Measurements from ENCODE around the gene PER3. TPM values are rescaled to one million over a fixed set of nuclear protein-coding genes. Genes with fewer than 3 reads are reported as not detected.

PER3 gene
- total and polyA plus RNA-seq, 2 of the 8 experiments (the other 6 are each of a cell fraction or from before 2014, with no cell fraction given), result 8.3 to 9.3 TPM

- H2BK12ac ChIP-seq (ENCODE audit: low read depth, low read length), result no peak overlapping the region
- H2BK20ac ChIP-seq (ENCODE audit: low read length), result no peak overlapping the region
- H3K9me3 ChIP-seq (ENCODE audit: insufficient read depth in 2 of 2, low read depth in 1 of 2, low read length in 1 of 2), result peaks cover 4% of the 10 kb centered on the region in 2 experiments; a peak in 3 of 4 replicates
- no peak overlapping the region for H2BK15ac ChIP-seq (ENCODE audit: low read length)
- no peaks in the 10 kb centered on the region for H3K79me1 ChIP-seq (ENCODE audit: low read depth, low read length)
- WGBS, 2 experiments (ENCODE audit: extremely low coverage in 1 of 2, insufficient coverage in 1 of 2, insufficient read length in 1 of 2, insufficient replicate concordance in 2 of 2, low coverage in 1 of 2, low lambda C conversion rate in 2 of 2, missing lambda C conversion rate in 1 of 2), result 89% methylated on average over 2 of the region's 2 CpGs; no CpG with 5 or more reads in 1 of the 2 experiments
- H3K18ac ChIP-seq (ENCODE audit: extremely low read depth, low read length), result no peak overlapping the region
- DNase-seq (ENCODE audit: low read depth in 1 of 2, low spot score in 2 of 2) (no peak), FAIRE-seq (no peak)
- POLR2A ChIA-PET (ENCODE audit: partially characterized antibody), result no interaction called here
- no peaks in the 10 kb centered on the region for H3K23me2 ChIP-seq (ENCODE audit: low read depth, low read length)
- H4K91ac ChIP-seq (replicated peaks; ENCODE audit: insufficient read length, low read length), result no peak overlapping the region
- H3K27ac ChIP-seq (ENCODE audit: low read depth, low read length), result no peak overlapping the region
- H4K20me1 ChIP-seq (replicated peaks in 1 of 2; ENCODE audit: control insufficient read depth in 1 of 2, insufficient read depth in 2 of 2, low read length in 2 of 2), result no peaks in the 10 kb centered on the region
- CTCF ChIA-PET (ENCODE audit: partially characterized antibody), result no interaction called here
- H3K79me2 ChIP-seq (ENCODE audit: control insufficient read depth in 1 of 2, insufficient read depth in 2 of 2, low read length in 2 of 2), result no peaks in the 10 kb centered on the region
- TF ChIP-seq YY1 (IDR thresholded peaks at IDR 0.05; ENCODE audit: low read depth, low read length) (no peak), SIRT6 (IDR thresholded peaks at IDR 0.05; ENCODE audit: low read length) (no peak), CBX8 (IDR thresholded peaks at IDR 0.05; ENCODE audit: borderline replicate concordance, low read depth, low read length) (no peak), CHD1 (IDR thresholded peaks at IDR 0.05; ENCODE audit: low read depth, low read length) (no peak), CTBP2 (IDR thresholded peaks at IDR 0.05; ENCODE audit: borderline replicate concordance, insufficient read depth, insufficient read length, low read length) (no peak), SP2 (IDR thresholded peaks at IDR 0.05; ENCODE audit: low read length) (no peak), SIN3A (conservative IDR thresholded peaks at IDR 0.05 in 1 of 2, IDR thresholded peaks at IDR 0.05 in 1 of 2; ENCODE audit: low read depth in 1 of 2, low read length in 2 of 2) (no peak), GTF2F1 (IDR thresholded peaks at IDR 0.05; ENCODE audit: borderline replicate concordance, low read depth, low read length) (no peak), JUN (IDR thresholded peaks at IDR 0.05; ENCODE audit: low read depth, low read length) (no peak), MAFK (IDR thresholded peaks at IDR 0.05; ENCODE audit: low read depth, low read length) (no peak), HDAC6 (IDR thresholded peaks at IDR 0.05; ENCODE audit: low read depth, low read length) (no peak), BACH1 (IDR thresholded peaks at IDR 0.05; ENCODE audit: low read length) (no peak), TAF1 (IDR thresholded peaks at IDR 0.05; ENCODE audit: low read depth, low read length) (no peak), GABPA (IDR thresholded peaks at IDR 0.05; ENCODE audit: borderline replicate concordance, insufficient read depth, low read length) (no peak), BRCA1 (IDR thresholded peaks at IDR 0.05; ENCODE audit: low read depth, low read length) (no peak), EZH2 (IDR thresholded peaks at IDR 0.05; ENCODE audit: low read depth, low read length, severe bottlenecking) (no peak)
- no peak overlapping the region for H4K5ac ChIP-seq (ENCODE audit: insufficient read length, low read depth, low read length)
- H3K27me3 ChIP-seq (replicated peaks in 1 of 4; ENCODE audit: control insufficient read depth in 3 of 4, extremely low read depth in 1 of 4, insufficient read depth in 3 of 4, low read length in 3 of 4), result peaks cover 0 to 1% (median 0%) of the 10 kb centered on the region in 4 experiments; a peak in 1 of 7 replicates
- no peak overlapping the region for H3K23ac ChIP-seq (ENCODE audit: insufficient read length)
- H3K9ac ChIP-seq (replicated peaks in 1 of 4; ENCODE audit: extremely low read depth in 1 of 4, low read depth in 3 of 4, low read length in 3 of 4), result no peak overlapping the region
- H3K56ac ChIP-seq (replicated peaks; ENCODE audit: insufficient read length, low read depth, low read length), result no peak overlapping the region
- H3K4ac ChIP-seq (replicated peaks; ENCODE audit: insufficient read length, low read depth, low read length), result no peak overlapping the region
- H3K4me1 ChIP-seq (replicated peaks in 1 of 4; ENCODE audit: control insufficient read depth in 3 of 4, insufficient read depth in 4 of 4, low read length in 3 of 4), result no peaks in the 10 kb centered on the region
- H3K4me3 ChIP-seq (ENCODE audit: extremely low read depth in 1 of 4, insufficient read depth in 2 of 4, low read depth in 3 of 4, low read length in 4 of 4), result no peak overlapping the region
- no peak overlapping the region for H3K4me2 ChIP-seq (ENCODE audit: insufficient read depth in 1 of 2, low read depth in 2 of 2, low read length in 2 of 2)
- H2BK5ac ChIP-seq (ENCODE audit: low read depth, low read length), result no peak overlapping the region
- no peak overlapping the region for H4K8ac ChIP-seq (ENCODE audit: extremely low read depth, insufficient read depth, low read length)
- no peak overlapping the region for H3K14ac ChIP-seq (ENCODE audit: insufficient read length)
- H2AK5ac ChIP-seq (ENCODE audit: low read depth, low read length), result no peak overlapping the region
- no peak overlapping the region for H2BK120ac ChIP-seq (replicated peaks; ENCODE audit: low read depth, low read length)
- peaks cover 0 to 41% (median 13%) of the 10 kb centered on the region in 4 experiments; a peak in 5 of 8 replicates for H3K36me3 ChIP-seq (ENCODE audit: control insufficient read depth in 2 of 4, insufficient read depth in 4 of 4, low read length in 3 of 4)
- no peak overlapping the region for H2AFZ ChIP-seq (ENCODE audit: low read length)
These were observed 54.6 kb downstream of the PER3 start for GRCh38 chr1:7838714-7839113.

Measured in H1 (cell line).